ENCODE results near the gene IFI44L.

Gene IFI44L

GRCh38 chr1:78619803-78620579 lies at the start of gene IFI44L:
Gene IFI44L (plus strand): TSS chr1:78620448. CDS start chr1:78627916, 7,468 bp downstream.
- peak; percentile 53 for DNase-seq (ENCODE audit: low read depth)

- DNase-seq (ENCODE audit: low read depth) = no peak
Measured at GRCh38 chr1:78570539-78570938, 49.7 kb upstream of the IFI44L start.

GRCh38 chr1:78577257-78578100 lies 42.8 kb upstream of the IFI44L start:
- DNase-seq (ENCODE audit: low read depth) = no peak

GRCh38 chr1:78586572-78586971 lies 33.7 kb upstream of the IFI44L start:
- DNase-seq (ENCODE audit: low read depth) = no peak

GRCh38 chr1:78587211-78587610 lies 33.0 kb upstream of the IFI44L start:
- no peak for DNase-seq (ENCODE audit: low read depth)

GRCh38 chr1:78591971-78592370 lies 28.3 kb upstream of the IFI44L start:
- DNase-seq (ENCODE audit: low read depth) = no peak

GRCh38 chr1:78599294-78599693 lies 21.0 kb upstream of the IFI44L start:
- DNase-seq (ENCODE audit: low read depth) = no peak

GRCh38 chr1:78601068-78601467 lies 19.2 kb upstream of the IFI44L start:
- no peak for DNase-seq (ENCODE audit: low read depth)

- DNase-seq (ENCODE audit: low read depth) = no peak
Measured at GRCh38 chr1:78603206-78603605, 17.0 kb upstream of the IFI44L start.

GRCh38 chr1:78604643-78605042 lies 15.6 kb upstream of the IFI44L start:
- DNase-seq (ENCODE audit: low read depth) = no peak

- DNase-seq (ENCODE audit: low read depth) = no peak
Measured at GRCh38 chr1:78606274-78606673, 14.0 kb upstream of the IFI44L start.

GRCh38 chr1:78607334-78607927 lies 12.8 kb upstream of the IFI44L start:
- no peak for DNase-seq (ENCODE audit: low read depth)

- DNase-seq (ENCODE audit: low read depth) = no peak
Measured at GRCh38 chr1:78607944-78608343, 12.3 kb upstream of the IFI44L start.

- DNase-seq (ENCODE audit: low read depth) = no peak
Measured at GRCh38 chr1:78617615-78618026, 2.6 kb upstream of the IFI44L start.

- no peak for DNase-seq (ENCODE audit: low read depth)
Measured at GRCh38 chr1:78619032-78619431, 1.2 kb upstream of the IFI44L start.

GRCh38 chr1:78619446-78619802 lies 824 bp upstream of the IFI44L start:
- no peak for DNase-seq (ENCODE audit: low read depth)

GRCh38 chr1:78620666-78621065 lies 418 bp downstream of the IFI44L start:
- DNase-seq (ENCODE audit: low read depth) = no peak

- DNase-seq (ENCODE audit: low read depth) = no peak
Measured at GRCh38 chr1:78622548-78622947, 2.3 kb downstream of the IFI44L start.

GRCh38 chr1:78624035-78624434 lies 3.8 kb downstream of the IFI44L start:
- DNase-seq (ENCODE audit: low read depth) = no peak

- no peak for DNase-seq (ENCODE audit: low read depth)
Measured at GRCh38 chr1:78627321-78627720, 7.1 kb downstream of the IFI44L start.

GRCh38 chr1:78630600-78630999 lies 10.4 kb downstream of the IFI44L start:
- no peak for DNase-seq (ENCODE audit: low read depth)

GRCh38 chr1:78633209-78633608 lies 13.0 kb downstream of the IFI44L start:
- DNase-seq (ENCODE audit: low read depth) = no peak

GRCh38 chr1:78640462-78640861 lies 20.2 kb downstream of the IFI44L start:
- no peak for DNase-seq (ENCODE audit: low read depth)
